OCI-LY3 (cell line): Measurements from ENCODE around the gene ZNF365.

Experiments
- CTCF ChIP-seq: fragments of 200-600, 300-600 bp; sonication (generic); IDR thresholded peaks from 2 replicates; pipeline ENCODE4 v1.5.1; 2014; ENCODE audit warnings: antibody characterized with exemption, low read length, low read depth
- EZH2phosphoT487 ChIP-seq: fragments of 200-600 bp; shearing (Covaris generic); IDR thresholded peaks from 2 replicates; pipeline ENCODE4 v1.6.1; 2018; ENCODE audit warnings: antibody characterized with exemption, mixed run types, low read depth

GRCh38 chr10:62348029-62348428 is 26.1 kb upstream of the ZNF365 start:
- no peak for TF ChIP-seq CTCF
- TF ChIP-seq EZH2phosphoT487: no peak
